Activated naive CD8-positive, alpha-beta T cell (primary cell): ENCODE data around the gene PSMB10.
A peak's percentile ranks its signal among the peaks of the same experiment; 100 is the strongest.
"Not testable (repeated sequence)": the region's sequence is repeated elsewhere in the genome, so short reads cannot be mapped to it uniquely, and the experiment has no call there.

ENCODE experiments used
- H3K27ac Mint-ChIP-seq: one replicate; pipeline ENCODE4 v1.8.0; 2021; ENCODE audit warnings: mixed read lengths
- H3K27me3 Mint-ChIP-seq: one replicate; pipeline ENCODE4 v1.8.0; 2021; ENCODE audit warnings: mixed read lengths
- H3K36me3 Mint-ChIP-seq: one replicate; pipeline ENCODE4 v1.8.0; 2021; ENCODE audit warnings: mixed read lengths
- H3K4me1 Mint-ChIP-seq: one replicate; pipeline ENCODE4 v1.8.0; 2021; ENCODE audit warnings: low read depth, mixed read lengths
- H3K4me3 Mint-ChIP-seq: one replicate; pipeline ENCODE4 v1.8.0; 2021; ENCODE audit warnings: mild to moderate bottlenecking, mixed read lengths
- H3K9me3 Mint-ChIP-seq: one replicate; pipeline ENCODE4 v1.8.0; 2021; ENCODE audit warnings: low read depth, mixed read lengths

PSMB10 gene

GRCh38 chr16:67936124-67936879 lies at the start of gene PSMB10:
Gene PSMB10 (minus strand): TSS chr16:67936850. CDS start chr16:67936749, 101 bp downstream.
- H3K4me3 Mint-ChIP-seq: peak within 1 kb of the TSS; percentile 99
- no peaks in the 10 kb centered on the region for H3K27me3 Mint-ChIP-seq
- H3K36me3 Mint-ChIP-seq: peaks cover 8% of the 10 kb centered on the region
- H3K27ac Mint-ChIP-seq: peak within 1 kb of the TSS; percentile 99
- no peaks in the 10 kb centered on the region for H3K9me3 Mint-ChIP-seq
- peaks cover 36% of the 10 kb centered on the region for H3K4me1 Mint-ChIP-seq

- peaks cover 21% of the 10 kb centered on the region for H3K4me1 Mint-ChIP-seq
- H3K36me3 Mint-ChIP-seq: no peaks in the 10 kb centered on the region
- no peak overlapping the region for H3K27ac Mint-ChIP-seq
- no peak overlapping the region for H3K4me3 Mint-ChIP-seq
- H3K9me3 Mint-ChIP-seq: no peaks in the 10 kb centered on the region
- no peaks in the 10 kb centered on the region for H3K27me3 Mint-ChIP-seq
These were observed 45.5 kb upstream of the PSMB10 start for GRCh38 chr16:67982011-67982696.

- H3K4me3 Mint-ChIP-seq: no peak within 1 kb of the TSS
- no peak within 1 kb of the TSS for H3K27ac Mint-ChIP-seq
- no peaks in the 10 kb centered on the region for H3K36me3 Mint-ChIP-seq
- no peaks in the 10 kb centered on the region for H3K27me3 Mint-ChIP-seq
- H3K9me3 Mint-ChIP-seq: no peaks in the 10 kb centered on the region
- H3K4me1 Mint-ChIP-seq: peaks cover 21% of the 10 kb centered on the region
These were observed 43.5 kb upstream of the PSMB10 start, which contains the start of gene DPEP3 for GRCh38 chr16:67979955-67980678. Gene DPEP3 (minus strand): TSS chr16:67980499. CDS start chr16:67980380, 119 bp downstream.

GRCh38 chr16:67977469-67978227 lies 41.0 kb upstream of the PSMB10 start:
- H3K9me3 Mint-ChIP-seq: no peaks in the 10 kb centered on the region
- no peak overlapping the region for H3K27ac Mint-ChIP-seq
- H3K36me3 Mint-ChIP-seq: no peaks in the 10 kb centered on the region
- no peaks in the 10 kb centered on the region for H3K4me1 Mint-ChIP-seq
- H3K27me3 Mint-ChIP-seq: no peaks in the 10 kb centered on the region
- H3K4me3 Mint-ChIP-seq: no peak overlapping the region

GRCh38 chr16:67977005-67977404 lies 40.4 kb upstream of the PSMB10 start:
- no peaks in the 10 kb centered on the region for H3K36me3 Mint-ChIP-seq
- no peak overlapping the region for H3K27ac Mint-ChIP-seq
- no peaks in the 10 kb centered on the region for H3K9me3 Mint-ChIP-seq

DNA sequence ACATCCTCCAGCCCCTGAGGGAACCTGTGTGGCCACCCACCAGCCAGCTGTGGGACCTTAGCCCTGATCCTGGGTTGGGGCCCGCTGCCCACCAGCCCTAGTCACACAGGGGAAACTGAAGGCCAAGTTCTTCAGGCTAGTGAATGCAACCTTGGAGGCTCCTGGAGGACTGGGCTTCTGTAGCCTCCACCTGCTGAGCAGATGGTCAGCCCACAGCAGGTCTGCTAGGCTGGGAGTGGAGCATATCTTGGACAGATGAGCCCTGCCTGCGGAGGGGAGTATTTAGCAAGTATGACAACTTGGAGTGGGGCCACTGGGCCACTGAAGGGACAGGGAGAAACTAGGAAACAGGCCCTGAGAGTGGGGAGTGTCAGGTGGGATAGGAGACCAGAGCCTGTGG lies 39.6 kb upstream of the PSMB10 start:
- Mint-ChIP-seq H3K36me3 (no peaks in the 10 kb centered on the region), H3K4me3 (no peak overlapping the region), H3K27me3 (no peaks in the 10 kb centered on the region), H3K4me1 (no peaks in the 10 kb centered on the region), H3K27ac (no peak overlapping the region), H3K9me3 (no peaks in the 10 kb centered on the region)

More at GRCh38 chr16:67977005-67977404, 40.4 kb upstream of the PSMB10 start:
- no peak overlapping the region for H3K4me3 Mint-ChIP-seq
- H3K4me1 Mint-ChIP-seq: no peaks in the 10 kb centered on the region
- H3K27me3 Mint-ChIP-seq: no peaks in the 10 kb centered on the region

DNA sequence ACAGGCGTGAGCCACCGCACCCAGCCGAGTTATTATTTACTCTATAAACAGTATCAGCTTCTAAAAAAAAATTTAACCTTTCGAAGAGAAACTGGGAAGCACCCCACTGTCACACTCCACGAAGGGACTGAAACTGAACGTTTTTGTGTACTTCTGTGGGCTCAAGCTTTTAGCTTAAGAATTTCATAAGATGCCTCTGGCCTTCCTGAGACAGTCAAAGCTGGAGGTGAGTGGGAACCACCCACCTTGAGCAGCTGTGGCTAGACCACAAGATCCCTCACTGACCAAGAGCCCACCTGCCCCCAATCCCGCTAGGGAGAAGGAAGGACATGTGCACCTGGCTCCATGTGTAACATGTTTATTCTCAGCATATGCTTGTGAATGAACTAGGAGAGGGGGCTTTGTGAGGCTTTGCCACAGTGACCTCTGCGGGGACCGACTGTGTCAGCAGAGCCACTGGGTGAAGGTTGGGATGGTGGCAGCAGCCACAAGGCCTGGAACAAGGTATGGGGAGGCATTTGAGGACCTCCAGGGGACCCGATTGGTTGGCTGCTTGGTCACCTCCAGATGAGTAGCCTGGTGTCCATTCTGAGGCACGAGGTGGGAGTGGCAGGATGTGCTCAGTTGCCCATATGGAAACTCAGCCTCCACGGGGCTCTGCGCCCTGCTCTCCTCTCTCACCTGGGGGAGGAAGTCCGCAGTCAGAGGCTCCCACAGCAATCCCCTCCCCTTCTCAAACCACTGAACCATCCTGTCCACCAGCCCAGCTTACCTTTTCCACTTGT lies 38.9 kb upstream of the PSMB10 start:
- Mint-ChIP-seq H3K27me3 (no peaks in the 10 kb centered on the region), H3K4me3 (no peak overlapping the region), H3K36me3 (no peaks in the 10 kb centered on the region), H3K27ac (no peak overlapping the region), H3K9me3 (no peaks in the 10 kb centered on the region), H3K4me1 (no peaks in the 10 kb centered on the region)

GRCh38 chr16:67972285-67972684 lies 35.6 kb upstream of the PSMB10 start:
- not testable (repeated sequence) for H3K27me3 Mint-ChIP-seq, H3K4me3 Mint-ChIP-seq, H3K9me3 Mint-ChIP-seq, H3K36me3 Mint-ChIP-seq, H3K27ac Mint-ChIP-seq
- H3K4me1 Mint-ChIP-seq: peaks cover 10% of the 10 kb centered on the region

DNA sequence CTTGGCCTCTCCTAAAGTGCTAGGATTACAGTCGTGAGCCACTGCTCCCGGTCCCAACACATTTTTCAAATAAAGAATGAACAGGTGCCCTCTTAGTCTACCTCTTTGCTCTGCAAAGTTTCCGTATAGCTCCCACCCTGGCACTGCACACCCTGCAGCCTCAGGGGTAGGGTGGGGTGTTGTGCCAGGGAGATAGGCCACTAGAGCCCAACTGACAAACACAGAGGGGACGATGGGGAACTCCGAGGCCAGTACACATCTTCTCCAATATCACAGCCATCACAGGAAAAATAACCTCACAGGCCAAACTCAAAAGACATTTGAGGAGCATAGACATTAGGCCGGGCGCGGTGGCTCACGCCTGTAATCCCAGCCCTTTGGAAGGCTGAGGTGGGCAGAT lies 34.5 kb upstream of the PSMB10 start:
- Mint-ChIP-seq H3K4me3 (peak overlapping the region; percentile 38), H3K27ac (no peak overlapping the region)

DNA sequence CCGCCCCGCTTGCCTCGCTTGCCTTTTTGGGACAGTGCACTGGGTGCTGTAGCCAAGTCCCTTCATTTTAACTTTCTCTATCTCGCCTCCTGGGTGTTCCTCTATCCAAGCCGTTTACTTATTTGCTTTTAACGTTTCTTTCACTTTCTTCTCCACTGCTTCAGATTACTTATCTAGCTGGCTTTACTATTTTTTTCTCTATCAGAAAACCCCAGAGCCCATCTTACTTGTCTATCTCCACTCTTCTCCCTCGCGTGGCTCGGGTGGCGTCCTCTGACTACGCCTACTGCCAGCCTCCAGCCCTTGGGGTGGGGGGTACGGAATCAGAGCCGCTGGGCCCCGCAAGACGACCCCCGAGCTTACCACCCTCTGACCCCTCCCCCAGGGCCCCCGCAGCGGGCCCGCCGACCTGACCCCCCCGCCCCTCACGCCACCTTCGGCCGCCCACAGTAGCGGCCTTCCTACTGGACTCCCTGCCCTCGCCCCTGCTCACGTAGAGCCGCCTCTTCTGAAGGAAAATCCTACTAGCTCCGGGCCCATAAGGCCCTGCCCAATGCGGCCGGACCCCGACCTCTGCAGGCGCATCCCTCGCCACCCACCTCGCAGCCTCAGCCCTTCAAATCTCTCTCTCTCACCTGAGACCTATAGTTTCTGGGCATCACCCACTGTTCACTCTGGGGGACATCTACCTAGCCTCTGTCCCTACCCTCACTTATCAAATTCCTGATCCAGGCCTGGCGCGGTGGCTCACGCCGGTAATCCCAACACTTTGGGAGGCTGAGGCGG lies 32.8 kb upstream of the PSMB10 start:
- Mint-ChIP-seq H3K36me3 (peaks cover under 1% of the 10 kb centered on the region), H3K4me3 (peak overlapping the region; percentile 88), H3K9me3 (no peaks in the 10 kb centered on the region), H3K27ac (peak overlapping the region; percentile 85), H3K4me1 (peaks cover 23% of the 10 kb centered on the region), H3K27me3 (no peaks in the 10 kb centered on the region)

More for the DNA sequence above, 34.5 kb upstream of the PSMB10 start:
- Mint-ChIP-seq H3K36me3 (no peaks in the 10 kb centered on the region), H3K9me3 (no peaks in the 10 kb centered on the region), H3K4me1 (peaks cover 20% of the 10 kb centered on the region), H3K27me3 (no peaks in the 10 kb centered on the region)

- Mint-ChIP-seq H3K4me3 (peak within 1 kb of the TSS; percentile 97), H3K27ac (peak within 1 kb of the TSS; percentile 95), H3K4me1 (peaks cover 24% of the 10 kb centered on the region), H3K9me3 (no peaks in the 10 kb centered on the region), H3K36me3 (peaks cover 2% of the 10 kb centered on the region), H3K27me3 (no peaks in the 10 kb centered on the region)
These were observed 32.0 kb upstream of the PSMB10 start, which contains the start of gene SLC12A4 for GRCh38 chr16:67968400-67969253. Gene SLC12A4 (minus strand): TSS chr16:67968637. CDS start chr16:67968553, 84 bp downstream.

DNA sequence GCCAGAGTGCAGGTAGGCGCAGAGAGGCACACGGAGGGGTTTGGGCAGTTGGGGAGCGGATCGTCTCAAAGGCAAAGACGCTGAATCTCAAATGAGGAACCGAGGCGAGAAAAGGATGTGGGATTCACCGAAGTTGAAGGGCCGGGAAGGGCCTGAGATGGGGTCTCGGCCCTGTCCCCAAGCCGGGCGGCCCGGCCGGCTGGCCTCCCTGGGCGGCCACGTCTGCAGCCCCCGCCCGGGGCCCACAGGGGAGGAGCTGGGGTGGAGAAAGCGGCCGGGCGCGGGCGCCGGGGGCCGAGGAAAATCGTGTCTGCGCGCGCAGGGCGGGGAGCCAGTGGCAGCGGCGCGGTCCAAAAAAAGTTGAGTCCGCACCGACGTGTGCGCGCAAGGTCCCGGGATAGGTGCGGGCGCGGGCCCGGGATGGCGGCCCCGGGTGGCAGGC lies 31.3 kb upstream of the PSMB10 start:
- H3K27me3 Mint-ChIP-seq: no peaks in the 10 kb centered on the region
- H3K4me3 Mint-ChIP-seq: peak overlapping the region; percentile 97
- H3K4me1 Mint-ChIP-seq: peaks cover 24% of the 10 kb centered on the region
- peak overlapping the region; percentile 95 for H3K27ac Mint-ChIP-seq
- H3K9me3 Mint-ChIP-seq: no peaks in the 10 kb centered on the region
- peaks cover 2% of the 10 kb centered on the region for H3K36me3 Mint-ChIP-seq
